Measurements from ENCODE around the gene HTRA1. TPM values are rescaled to one million over a fixed set of nuclear protein-coding genes. Genes with fewer than 3 reads are reported as not detected.

The HTRA1 gene
- total and polyA plus RNA-seq, 2 of the 4 experiments (the other 2 are of a cell fraction): 28.5 to 108 TPM

DNA sequence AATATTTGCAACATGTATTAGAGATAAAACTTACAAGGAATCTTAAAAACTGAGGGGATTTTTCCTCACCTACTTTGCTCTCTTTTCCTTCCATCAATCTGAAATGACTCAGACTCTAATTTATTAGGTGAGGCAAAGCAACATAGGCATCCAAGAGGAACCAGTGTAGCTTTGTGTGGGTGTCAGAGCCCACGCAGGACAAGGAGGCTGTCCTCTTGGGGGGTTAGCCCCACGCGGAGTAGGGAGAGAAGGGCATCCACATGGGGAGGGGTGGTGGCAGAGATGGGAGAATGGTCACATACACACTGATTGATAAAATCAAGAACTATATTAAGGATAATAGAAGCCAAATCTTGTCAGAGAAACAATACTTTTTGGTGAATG, 40.7 kb upstream of the HTRA1 start:
- H3K4me1 ChIP-seq (ENCODE audit: control insufficient read depth, insufficient read depth, low read length): peaks cover 4% of the 10 kb centered on the region

More for the DNA sequence above, 40.7 kb upstream of the HTRA1 start:
- no CpG with 5 or more reads among the region's 3 CpGs for WGBS, 2 experiments (ENCODE audit: extremely low coverage in 2 of 2, insufficient read length in 1 of 2)
- no peak overlapping the region for H3K56ac ChIP-seq (ENCODE audit: extremely low read depth, insufficient read depth, low read length)
- POLR2A ChIA-PET (ENCODE audit: unreplicated experiment): no interaction called here
- H3K9me3 ChIP-seq (ENCODE audit: control insufficient read depth, insufficient read depth, low read length): no peaks in the 10 kb centered on the region
- TF ChIP-seq CTCF (conservative IDR thresholded peaks at IDR 0.05; ENCODE audit: low read depth, low read length): no peak
- no peak for TF ChIP-seq RFX5 (IDR thresholded peaks at IDR 0.05; ENCODE audit: low read depth, low read length)
- no peak for TF ChIP-seq BHLHE40 (IDR thresholded peaks at IDR 0.05; ENCODE audit: low read depth, low read length)
- no peak for TF ChIP-seq CHD1 (IDR thresholded peaks at IDR 0.05; ENCODE audit: low read depth, low read length)
- no peak for TF ChIP-seq POLR2A (IDR thresholded peaks at IDR 0.05; ENCODE audit: low read depth, low read length)
- no peak for TF ChIP-seq MAFK (IDR thresholded peaks at IDR 0.05; ENCODE audit: low read depth, low read length)
- TF ChIP-seq SMC3 (IDR thresholded peaks at IDR 0.05; ENCODE audit: low read depth, low read length): no peak
- no peak for TF ChIP-seq RAD21 (IDR thresholded peaks at IDR 0.05; ENCODE audit: low read length)
- TF ChIP-seq MXI1 (IDR thresholded peaks at IDR 0.05; ENCODE audit: borderline replicate concordance, low read depth, low read length): no peak
- TF ChIP-seq NFE2L2 (IDR thresholded peaks at IDR 0.05; ENCODE audit: low read depth, low read length): no peak
- TF ChIP-seq RCOR1 (IDR thresholded peaks at IDR 0.05; ENCODE audit: insufficient replicate concordance, low read length): no peak
- TF ChIP-seq, protein P1, sequence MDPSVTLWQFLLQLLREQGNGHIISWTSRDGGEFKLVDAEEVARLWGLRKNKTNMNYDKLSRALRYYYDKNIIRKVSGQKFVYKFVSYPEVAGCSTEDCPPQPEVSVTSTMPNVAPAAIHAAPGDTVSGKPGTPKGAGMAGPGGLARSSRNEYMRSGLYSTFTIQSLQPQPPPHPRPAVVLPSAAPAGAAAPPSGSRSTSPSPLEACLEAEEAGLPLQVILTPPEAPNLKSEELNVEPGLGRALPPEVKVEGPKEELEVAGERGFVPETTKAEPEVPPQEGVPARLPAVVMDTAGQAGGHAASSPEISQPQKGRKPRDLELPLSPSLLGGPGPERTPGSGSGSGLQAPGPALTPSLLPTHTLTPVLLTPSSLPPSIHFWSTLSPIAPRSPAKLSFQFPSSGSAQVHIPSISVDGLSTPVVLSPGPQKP (IDR thresholded peaks at IDR 0.05; ENCODE audit: borderline replicate concordance, low read depth, low read length): no peak
- ATAC-seq (ENCODE audit: low read depth) (no peak), DNase-seq (no peak)
- no peak overlapping the region for H2AFZ ChIP-seq (replicated peaks; ENCODE audit: low read length, poor library complexity)
- BruUV-seq (replicated peaks): no TSS peak
- no peak overlapping the region for H2BK15ac ChIP-seq (ENCODE audit: low read depth, low read length)
- peak overlapping the region in 1 of 2 experiments; percentile 39; a peak in 1 of 4 replicates for H4K8ac ChIP-seq (ENCODE audit: low read depth in 2 of 2, low read length in 2 of 2)
- H2BK20ac ChIP-seq (ENCODE audit: low read depth, low read length): no peak overlapping the region
- CTCF ChIA-PET: interaction anchor here (2.0 kb wide), 1 partner anchor 9 kb away, joined by 5 read pairs; no protein-coding TSS in a partner anchor
- peak overlapping the region; percentile 73 for H2BK5ac ChIP-seq (ENCODE audit: low read depth, low read length, poor library complexity, severe bottlenecking)
- H2AK5ac ChIP-seq (ENCODE audit: low read depth, low read length): peak overlapping the region; percentile 51; the same call in 1 of the 2 replicates
- H3K14ac ChIP-seq (replicated peaks; ENCODE audit: low read depth, low read length): no peak overlapping the region
- H4K5ac ChIP-seq (ENCODE audit: low read depth, low read length): no peak overlapping the region
- H4K20me1 ChIP-seq (ENCODE audit: insufficient read depth, low read length): no peaks in the 10 kb centered on the region
- H4K91ac ChIP-seq (ENCODE audit: insufficient read depth, low read depth, low read length): no peak overlapping the region
- H3K27ac ChIP-seq (ENCODE audit: insufficient read depth, low read length): peak overlapping the region; percentile 47; the same call in 1 of the 2 replicates
- no peak overlapping the region for H3K23ac ChIP-seq (ENCODE audit: low read depth, low read length)
- intact Hi-C loops (cut with micrococcal nuclease): loop anchor here (5.0 kb wide), 1 partner anchor 43 kb away; no protein-coding TSS in a partner anchor
- H3K9ac ChIP-seq (ENCODE audit: low read depth, low read length): no peak overlapping the region
- in situ Hi-C loops (cut with MboI; ENCODE audit: low sequenced_read_pairs): no loop called here
- 0 out of 2 replicates have a peak overlapping the region, but pooled peaks have one; percentile 27 for H3K4ac ChIP-seq (ENCODE audit: low read depth, low read length)
- dilution Hi-C loops (cut with HindIII; ENCODE audit: low sequenced_read_pairs, unreplicated experiment): no loop called here
- no peak overlapping the region for H3K4me3 ChIP-seq (ENCODE audit: insufficient read depth, low read depth, low read length)
- H2AK9ac ChIP-seq (replicated peaks; ENCODE audit: low read depth, low read length, poor library complexity): no peak overlapping the region
- H3K27me3 ChIP-seq (ENCODE audit: control insufficient read depth, insufficient read depth, low read length): no peaks in the 10 kb centered on the region
- H3K36me3 ChIP-seq (ENCODE audit: control insufficient read depth, insufficient read depth, low read length): peaks cover 2% of the 10 kb centered on the region; the same call in 1 of the 2 replicates
- H3K4me2 ChIP-seq (ENCODE audit: low read depth, low read length): no peak overlapping the region
- no peaks in the 10 kb centered on the region for H3K79me1 ChIP-seq (ENCODE audit: low read depth in 1 of 2, low read length in 2 of 2)
- no peak overlapping the region; the same call in 1 of the 2 replicates for H2BK120ac ChIP-seq (ENCODE audit: low read depth, low read length)
- H3K18ac ChIP-seq (ENCODE audit: low read depth, low read length): no peak overlapping the region
- peaks cover 5% of the 10 kb centered on the region for H3K9me1 ChIP-seq (ENCODE audit: insufficient read depth, low read length)

Data from IMR-90 (cell line).